DND-41 (cell line): Measurements from ENCODE around the gene BIRC5.

Experiments used
- ATAC-seq: fragments of 200-7000 bp; cut with Tn5 transposase; 3 replicates; pipeline ENCODE4 v1.9.1; 2021; ENCODE audit warnings: low read depth; ENCODE audit not compliant: insufficient read depth
- DNase-seq: peaks from one replicate; pipeline ENCODE4 v3.0.0-alpha.2; 2020
- H2AFZ ChIP-seq: 2 replicates; pipeline ENCODE4 v1.6.0; 2012; ENCODE audit warnings: low read depth, low read length
- H3K27ac ChIP-seq: 2 replicates; pipeline ENCODE4 v1.5.1; 2012; ENCODE audit warnings: low read length, inconsistent platforms
- H3K27me3 ChIP-seq: fragments of 200-600 bp; sonication (generic); 2 replicates; pipeline ENCODE4 v1.6.0; 2012; ENCODE audit warnings: low read length, mild to moderate bottlenecking, inconsistent platforms; ENCODE audit not compliant: insufficient read depth, poor library complexity
- H3K36me3 ChIP-seq: 2 replicates; pipeline ENCODE4 v1.5.1; 2012; ENCODE audit warnings: low read length, inconsistent platforms; ENCODE audit not compliant: insufficient read depth
- H3K4me1 ChIP-seq: 2 replicates; pipeline ENCODE4 v1.5.1; 2012; ENCODE audit warnings: mild to moderate bottlenecking, low read length; ENCODE audit not compliant: insufficient read depth
- H3K4me2 ChIP-seq: 2 replicates; pipeline ENCODE4 v1.6.0; 2012; ENCODE audit warnings: mild to moderate bottlenecking, moderate library complexity, low read length, inconsistent platforms; ENCODE audit not compliant: insufficient read depth
- H3K4me3 ChIP-seq, 2 experiments: fragments of 200-600 bp in 1 of 2; shearing (Covaris generic) in 1 of 2; 2 replicates each; pipeline ENCODE4 v1.5.1; 2012 to 2016; ENCODE audit warnings: inconsistent platforms in 2 of 2, low read length in 2 of 2, mild to moderate bottlenecking in 2 of 2, low read depth in 1 of 2, moderate library complexity in 1 of 2
- H3K79me2 ChIP-seq: 2 replicates; pipeline ENCODE4 v1.6.0; 2012; ENCODE audit warnings: low read length, inconsistent platforms; ENCODE audit not compliant: insufficient read depth
- H3K9ac ChIP-seq: 2 replicates; pipeline ENCODE4 v1.6.0; 2012; ENCODE audit warnings: low read depth, mild to moderate bottlenecking, inconsistent platforms, low read length, moderate library complexity
- H3K9me3 ChIP-seq: 2 replicates; pipeline ENCODE4 v1.5.1; 2012; ENCODE audit warnings: low read length, moderate library complexity, mild to moderate bottlenecking, inconsistent platforms; ENCODE audit not compliant: insufficient read depth, severe bottlenecking
- H4K20me1 ChIP-seq: 2 replicates; pipeline ENCODE4 v1.6.0; 2012; ENCODE audit warnings: low read length; ENCODE audit not compliant: insufficient read depth
- CTCF ChIP-seq: IDR thresholded peaks from 2 replicates; pipeline ENCODE4 v1.5.1; 2012; ENCODE audit warnings: borderline replicate concordance, low read length, moderate library complexity, mild to moderate bottlenecking; ENCODE audit not compliant: poor library complexity, severe bottlenecking; ENCODE audit errors: extremely low read depth
- EZH2 ChIP-seq: IDR thresholded peaks from 3 replicates; pipeline ENCODE4 v1.6.1; 2012; ENCODE audit warnings: borderline replicate concordance, low read depth, mild to moderate bottlenecking, moderate library complexity, low read length, inconsistent platforms; ENCODE audit not compliant: severe bottlenecking

BIRC5 gene

GRCh38 chr17:78174870-78175642 is 39.0 kb upstream of the BIRC5 start:
- no peak overlapping the region for H3K27ac ChIP-seq
- H3K27me3 ChIP-seq: no peaks in the 10 kb centered on the region
- TF ChIP-seq EZH2 (no peak), CTCF (peak; percentile 31)
- 0 out of 2 replicates have a peak, but pooled peaks cover 2% of the 10 kb centered on the region for H3K79me2 ChIP-seq
- peaks cover 16% of the 10 kb centered on the region for H3K4me1 ChIP-seq
- no peak overlapping the region for H3K9ac ChIP-seq
- no peak overlapping the region for H2AFZ ChIP-seq
- peaks cover 41% of the 10 kb centered on the region for H4K20me1 ChIP-seq
- H3K9me3 ChIP-seq: no peaks in the 10 kb centered on the region
- no peak overlapping the region for H3K4me2 ChIP-seq
- no peak for DNase-seq
- ATAC-seq: no peak
- no peak overlapping the region for H3K4me3 ChIP-seq
- H3K36me3 ChIP-seq: peaks cover 84% of the 10 kb centered on the region

GRCh38 chr17:78175643-78175981 is 38.4 kb upstream of the BIRC5 start:
- H3K4me2 ChIP-seq: no peak overlapping the region
- TF ChIP-seq CTCF: no peak
- TF ChIP-seq EZH2: no peak
- no peak for DNase-seq
- H3K4me1 ChIP-seq: peaks cover 13% of the 10 kb centered on the region
- peaks cover 37% of the 10 kb centered on the region for H4K20me1 ChIP-seq
- no peak for ATAC-seq
- H3K27ac ChIP-seq: no peak overlapping the region
- H2AFZ ChIP-seq: no peak overlapping the region
- H3K9ac ChIP-seq: no peak overlapping the region
- peaks cover 89% of the 10 kb centered on the region for H3K36me3 ChIP-seq
- no peak overlapping the region for H3K4me3 ChIP-seq
- H3K27me3 ChIP-seq: no peaks in the 10 kb centered on the region
- 0 out of 2 replicates have a peak, but pooled peaks cover 4% of the 10 kb centered on the region for H3K79me2 ChIP-seq
- no peaks in the 10 kb centered on the region for H3K9me3 ChIP-seq

- H3K9ac ChIP-seq: no peak overlapping the region
These were observed 37.5 kb upstream of the BIRC5 start for GRCh38 chr17:78176548-78177025.

More at GRCh38 chr17:78176548-78177025, 37.5 kb upstream of the BIRC5 start:
- Histone ChIP-seq H3K4me3 (no peak overlapping the region), H3K4me2 (no peak overlapping the region), H3K36me3 (peaks cover 90% of the 10 kb centered on the region), H4K20me1 (peaks cover 30% of the 10 kb centered on the region), H2AFZ (no peak overlapping the region), H3K4me1 (peaks cover 11% of the 10 kb centered on the region; the same call in 1 of the 2 replicates), H3K9me3 (no peaks in the 10 kb centered on the region), H3K79me2 (peaks cover 6% of the 10 kb centered on the region; the same call in 1 of the 2 replicates), H3K27ac (no peak overlapping the region), H3K27me3 (no peaks in the 10 kb centered on the region)
- DNase-seq (peak; percentile 53), ATAC-seq (peak; percentile 57; the same call in 2 of the 3 replicates)
- TF ChIP-seq EZH2 (no peak), CTCF (peak; percentile 75)
